ENCODE data around the gene MYO5B.
"Not testable (repeated sequence)": the region's sequence is repeated elsewhere in the genome, so short reads cannot be mapped to it uniquely, and the experiment has no call there.

MYO5B gene

GRCh38 chr18:49922228-49922627 is 272.7 kb downstream of the MYO5B start:
- DNase-seq (ENCODE audit: low read depth in 2 of 2): no peak

GRCh38 chr18:49921318-49921985 is 273.5 kb downstream of the MYO5B start:
- DNase-seq (ENCODE audit: low read depth in 2 of 2): no peak

GRCh38 chr18:49920731-49921130 is 274.2 kb downstream of the MYO5B start:
- DNase-seq (ENCODE audit: low read depth in 2 of 2): no peak

- no peak for DNase-seq (ENCODE audit: low read depth in 2 of 2)
Measured at GRCh38 chr18:49917742-49918141, 277.2 kb downstream of the MYO5B start.

- DNase-seq (ENCODE audit: low read depth in 2 of 2): no peak
Measured at GRCh38 chr18:49915352-49915751, 279.6 kb downstream of the MYO5B start.

- no peak for DNase-seq (ENCODE audit: low read depth in 2 of 2)
Measured at GRCh38 chr18:49913221-49913620, 281.7 kb downstream of the MYO5B start.

- DNase-seq (ENCODE audit: low read depth in 2 of 2): no peak
Measured at GRCh38 chr18:49911427-49911826, 283.5 kb downstream of the MYO5B start.

- DNase-seq (ENCODE audit: low read depth in 2 of 2): no peak
Measured at GRCh38 chr18:49910986-49911385, 284.0 kb downstream of the MYO5B start.

GRCh38 chr18:49910019-49910418 is 284.9 kb downstream of the MYO5B start:
- no peak for DNase-seq (ENCODE audit: low read depth in 2 of 2)

GRCh38 chr18:49907346-49907929 is 287.5 kb downstream of the MYO5B start:
- DNase-seq (ENCODE audit: low read depth in 2 of 2): no peak

GRCh38 chr18:49905771-49906170 is 289.2 kb downstream of the MYO5B start:
- no peak for DNase-seq (ENCODE audit: low read depth in 2 of 2)

- no peak for DNase-seq (ENCODE audit: low read depth in 2 of 2)
Measured at GRCh38 chr18:49904871-49905555, 289.9 kb downstream of the MYO5B start.

- DNase-seq (ENCODE audit: low read depth in 2 of 2): no peak
Measured at GRCh38 chr18:49901862-49902340, 293.0 kb downstream of the MYO5B start.

- no peak for DNase-seq (ENCODE audit: low read depth in 2 of 2)
Measured at GRCh38 chr18:49899657-49900330, 295.2 kb downstream of the MYO5B start.

GRCh38 chr18:49898421-49898820 is 296.5 kb downstream of the MYO5B start:
- DNase-seq (ENCODE audit: low read depth in 2 of 2): peak in 1 of 2 donors; percentile 48

GRCh38 chr18:49894517-49895226 is 300.3 kb downstream of the MYO5B start:
- no peak for DNase-seq (ENCODE audit: low read depth in 2 of 2)

- no peak for DNase-seq (ENCODE audit: low read depth in 2 of 2)
Measured at GRCh38 chr18:49893036-49893435, 301.9 kb downstream of the MYO5B start.

- DNase-seq (ENCODE audit: low read depth in 2 of 2): no peak
Measured at GRCh38 chr18:49892148-49892924, 302.6 kb downstream of the MYO5B start.

GRCh38 chr18:49890041-49890440 is 304.9 kb downstream of the MYO5B start:
- DNase-seq (ENCODE audit: low read depth in 2 of 2): no peak

GRCh38 chr18:49889552-49889951 is 305.4 kb downstream of the MYO5B start:
- not testable (repeated sequence) for DNase-seq (ENCODE audit: low read depth in 2 of 2)
